Lower leg skin (tissue), 4 donors: ENCODE data around the gene GRIK4. TPM values are rescaled to one million over a fixed set of nuclear protein-coding genes. Genes with fewer than 3 reads are reported as not detected.

ENCODE experiments used
- DNase-seq, 2 donors: peaks; one replicate each; pipeline ENCODE4 v3.0.0-alpha.2; 2019; ENCODE audit warnings: low spot score in 2 of 2
- H3K4me3 ChIP-seq: fragments of 200-600 bp; sonication (generic); 2 replicates; pipeline ENCODE4 v1.5.1; 2017; ENCODE audit warnings: mild to moderate bottlenecking, low read depth; ENCODE audit not compliant: poor library complexity, severe bottlenecking
- CTCF ChIP-seq, 3 donors: fragments of 450-650 bp; IDR thresholded peaks; one replicate each; pipeline ENCODE4 v1.5.1; 2016; ENCODE audit warnings: antibody characterized with exemption in 3 of 3, mild to moderate bottlenecking in 3 of 3, moderate library complexity in 2 of 3
- POLR2A ChIP-seq, 2 donors: fragments of 450-650 bp; IDR thresholded peaks; one replicate each; pipeline ENCODE4 v1.6.1; 2016 to 2017; ENCODE audit warnings: antibody characterized with exemption in 2 of 2, mild to moderate bottlenecking in 1 of 2, moderate library complexity in 1 of 2
- WGBS, 2 donors: methylation state at CpG; one replicate each; pipeline ENCODE4 v1.1.5; 2018; 5-methylcytosine and 5-hydroxymethylcytosine counted together
- intact Hi-C: fragments of 100-400 bp; cut with DNase I; formaldehyde crosslinking; loops from one replicate; pipeline ENCODE4 v1.15.0; 2023; ENCODE audit warnings: low total_unique reads
- total RNA-seq, 4 donors: library from RNA; depleted of rRNA; stranded (reverse); fragments of >200 nt; gene quantifications; one replicate each; pipeline ENCODE4 v1.1.0, GENCODE V29; 2016

The GRIK4 gene
- total RNA-seq, 4 donors from 2014 or later, result 0.06 to 0.67 TPM; not detected in 2

GRCh38 chr11:120909676-120910416 lies 398.3 kb downstream of the GRIK4 start:
- DNase-seq, result no peak
- intact Hi-C loops, result no loop called here
- TF ChIP-seq CTCF (IDR thresholded peaks at IDR 0.05), result no peak
- no peak overlapping the region for H3K4me3 ChIP-seq
- WGBS, 2 donors, result 73 to 76% methylated on average over 5 of the region's 5 CpGs

- WGBS, 2 donors, result 56 to 59% methylated on average over 3 of the region's 3 CpGs
- intact Hi-C loops, result no loop called here
- H3K4me3 ChIP-seq, result no peak overlapping the region
- TF ChIP-seq CTCF (IDR thresholded peaks at IDR 0.05) (no peak), POLR2A (IDR thresholded peaks at IDR 0.05) (no peak)
- DNase-seq, result no peak
These were observed 400.4 kb downstream of the GRIK4 start for GRCh38 chr11:120911943-120912342.

- H3K4me3 ChIP-seq, result no peak overlapping the region
- intact Hi-C loops, result no loop called here
- TF ChIP-seq POLR2A (IDR thresholded peaks at IDR 0.05) (no peak), CTCF (IDR thresholded peaks at IDR 0.05) (no peak)
- 42 to 43% methylated on average over 5 of the region's 5 CpGs for WGBS, 2 donors
- no peak for DNase-seq
These were observed 401.0 kb downstream of the GRIK4 start for GRCh38 chr11:120912504-120912903.

- WGBS, 2 donors, result 74 to 83% methylated on average over 2 of the region's 2 CpGs
- intact Hi-C loops, result no loop called here
These were observed 401.4 kb downstream of the GRIK4 start for GRCh38 chr11:120912915-120913314.

GRCh38 chr11:120914021-120914420 lies 402.5 kb downstream of the GRIK4 start:
- intact Hi-C loops, result no loop called here
- TF ChIP-seq CTCF (IDR thresholded peaks at IDR 0.05) (no peak), POLR2A (IDR thresholded peaks at IDR 0.05) (no peak)
- no peak overlapping the region for H3K4me3 ChIP-seq
- 78 to 87% methylated on average over 5 of the region's 5 CpGs for WGBS, 2 donors
- DNase-seq, result no peak

More at GRCh38 chr11:120912915-120913314, 401.4 kb downstream of the GRIK4 start:
- no peak for DNase-seq
- H3K4me3 ChIP-seq, result no peak overlapping the region
- TF ChIP-seq POLR2A (IDR thresholded peaks at IDR 0.05), result no peak
- no peak for TF ChIP-seq CTCF (IDR thresholded peaks at IDR 0.05)

- TF ChIP-seq POLR2A (IDR thresholded peaks at IDR 0.05), result no peak
- TF ChIP-seq CTCF (IDR thresholded peaks at IDR 0.05), result no peak
- WGBS, 2 donors, result 85 to 88% methylated on average over 4 of the region's 4 CpGs
- intact Hi-C loops, result no loop called here
- H3K4me3 ChIP-seq, result no peak overlapping the region
- DNase-seq, result no peak
These were observed 403.1 kb downstream of the GRIK4 start for GRCh38 chr11:120914601-120915000.
